AML-193 (cell line): ENCODE results near the gene PLCL1.
"Not testable (repeated sequence)": the region's sequence is repeated elsewhere in the genome, so short reads cannot be mapped to it uniquely, and the experiment has no call there.

Source experiments
- DNase-seq, 2 experiments: peaks; one replicate each; lab custom pipeline; 2025; lab: John Stamatoyannopoulos, UW

PLCL1 gene

DNA sequence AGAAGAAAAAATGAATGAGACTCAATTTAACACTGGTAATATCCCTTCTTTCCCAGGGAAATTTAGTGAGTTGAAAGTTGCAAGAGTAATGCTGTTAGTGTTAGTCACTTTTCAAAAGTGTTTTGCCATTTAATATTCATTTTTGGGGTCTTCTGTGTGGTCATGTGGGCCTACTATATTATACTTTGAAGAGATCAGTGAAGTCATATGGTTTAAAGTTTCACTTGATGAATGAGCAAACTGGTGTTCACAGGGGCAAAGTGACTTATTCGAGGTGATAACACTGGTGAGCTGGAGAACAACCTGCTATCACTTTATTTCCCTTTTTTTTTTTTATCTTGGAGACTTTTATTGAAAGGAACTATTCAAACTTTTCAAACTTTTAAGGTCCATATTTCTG is 196.0 kb downstream of the PLCL1 start:
- DNase-seq, result no peak

GRCh38 chr2:198004173-198004572 is 199.8 kb downstream of the PLCL1 start:
- no peak for DNase-seq

- no peak for DNase-seq
Observed at GRCh38 chr2:198004921-198005829, 200.8 kb downstream of the PLCL1 start.

- no peak for DNase-seq
Observed at GRCh38 chr2:198006733-198007132, 202.3 kb downstream of the PLCL1 start.

DNA sequence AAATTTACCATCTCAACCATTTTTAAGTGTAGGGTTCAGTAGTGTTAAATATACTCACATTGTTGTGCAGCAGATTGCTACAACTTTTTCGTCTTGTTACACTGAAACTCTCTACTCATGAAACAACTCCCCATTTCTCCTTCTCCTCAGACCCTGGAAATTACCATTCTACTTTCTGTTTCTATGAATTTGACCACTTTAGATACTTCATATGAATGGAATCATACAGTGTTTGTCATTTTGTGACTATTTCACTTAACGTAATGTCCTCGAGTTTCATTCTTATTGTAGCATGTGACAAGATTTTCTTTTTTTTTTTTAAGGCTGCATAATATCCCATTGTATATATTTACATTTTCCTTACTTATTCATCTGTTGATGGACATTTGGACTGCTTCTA is 203.8 kb downstream of the PLCL1 start:
- no peak for DNase-seq

DNA sequence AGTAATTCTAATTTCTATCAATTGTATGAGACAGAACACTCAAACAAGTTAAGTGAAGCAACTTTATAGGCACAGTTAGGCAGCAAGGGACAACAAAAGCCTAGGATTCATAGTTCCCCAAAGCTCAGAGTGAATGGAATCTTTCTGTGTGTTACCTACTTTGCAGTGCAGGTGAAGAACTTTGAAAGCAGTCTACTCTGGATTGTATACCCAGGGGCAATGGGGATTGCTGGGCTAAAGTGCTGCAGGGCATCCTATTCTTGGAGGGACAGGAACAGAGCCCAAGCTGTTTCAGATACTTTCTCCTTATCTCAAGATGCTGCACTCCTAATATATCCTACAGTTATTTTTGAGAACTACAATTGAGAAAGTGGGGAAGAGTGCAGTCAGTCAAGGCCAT is 207.6 kb downstream of the PLCL1 start:
- DNase-seq, result no peak

GRCh38 chr2:198016243-198016642 is 211.8 kb downstream of the PLCL1 start:
- DNase-seq, result no peak

DNA sequence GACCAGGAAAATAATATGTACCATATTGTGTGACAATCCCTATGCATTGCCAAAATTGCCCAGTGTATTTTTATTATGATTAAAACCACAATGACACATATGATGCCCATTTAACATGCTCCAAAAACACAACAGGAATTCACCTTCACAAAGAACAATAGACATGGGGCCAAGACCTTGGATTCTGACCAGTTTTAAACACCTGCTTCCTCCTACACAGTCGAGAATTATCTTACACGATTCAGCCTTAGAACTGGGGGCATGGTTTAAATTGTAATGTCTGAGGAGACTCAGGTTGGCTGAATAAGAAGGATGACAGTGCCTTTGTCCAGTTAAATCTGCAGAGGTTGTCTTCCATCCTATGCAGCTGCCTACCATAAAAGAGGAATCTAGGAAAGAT is 212.7 kb downstream of the PLCL1 start:
- no peak for DNase-seq

GRCh38 chr2:198028955-198029354 is 224.6 kb downstream of the PLCL1 start:
- DNase-seq, result no peak

DNA sequence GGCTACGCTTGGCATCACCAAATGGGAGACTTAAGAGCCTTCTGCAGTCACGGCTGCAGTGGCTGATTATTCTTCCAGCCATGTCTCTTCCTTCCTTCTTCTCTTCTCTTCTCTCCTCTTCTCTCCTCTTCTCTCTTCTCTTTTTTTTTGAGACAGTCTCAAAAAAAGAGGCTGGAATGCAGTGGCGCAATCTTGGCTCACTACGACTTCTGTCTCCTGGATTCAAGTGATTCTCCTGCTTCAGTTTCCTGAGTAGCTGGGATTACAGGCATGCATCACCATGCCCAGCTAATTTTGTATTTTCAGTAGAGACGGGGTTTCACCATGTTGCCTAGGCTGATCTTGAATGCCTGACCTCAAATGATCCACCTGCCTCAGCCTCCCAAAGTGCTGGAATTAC is 225.2 kb downstream of the PLCL1 start:
- not testable (repeated sequence) for DNase-seq

GRCh38 chr2:198033626-198034025 is 229.2 kb downstream of the PLCL1 start:
- no peak for DNase-seq

DNA sequence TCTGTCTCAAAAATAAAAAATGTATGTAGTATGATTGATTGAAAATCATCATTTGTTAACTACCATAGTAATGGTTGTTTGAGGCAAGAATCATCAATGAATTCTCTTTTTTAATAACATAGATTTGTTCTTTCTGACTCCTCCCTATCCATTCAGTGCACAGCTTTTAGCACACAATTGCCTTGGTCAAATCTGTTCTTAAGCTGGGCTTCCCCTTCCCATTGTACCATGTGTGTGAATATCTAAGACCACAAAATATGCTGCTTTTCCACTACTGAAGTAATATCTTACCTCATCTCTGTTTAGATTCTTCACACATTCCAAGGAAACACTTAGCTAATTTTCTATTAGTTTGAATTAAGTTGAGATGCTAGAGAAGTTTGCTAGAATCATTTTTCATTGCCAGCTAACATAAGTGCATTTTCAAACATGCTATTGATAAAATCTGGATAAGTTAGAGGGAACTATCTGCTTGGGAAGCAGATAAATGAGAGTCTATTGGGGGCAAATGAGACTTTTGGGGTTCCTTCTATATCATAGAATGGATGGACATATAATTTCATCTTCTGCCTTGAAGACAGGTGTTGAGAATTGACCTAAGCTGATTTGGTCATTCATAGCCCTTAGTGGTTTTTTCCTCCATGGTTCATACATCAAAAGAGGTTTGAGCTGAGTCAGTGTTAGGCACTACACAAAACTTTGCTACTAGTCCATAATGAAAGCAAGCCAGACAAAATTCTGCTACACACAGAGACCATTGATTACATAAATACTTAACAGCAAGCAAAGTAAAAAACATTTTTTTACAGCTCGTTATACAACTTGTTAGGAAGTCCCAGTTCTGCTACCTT is 231.9 kb downstream of the PLCL1 start:
- no peak for DNase-seq

DNA sequence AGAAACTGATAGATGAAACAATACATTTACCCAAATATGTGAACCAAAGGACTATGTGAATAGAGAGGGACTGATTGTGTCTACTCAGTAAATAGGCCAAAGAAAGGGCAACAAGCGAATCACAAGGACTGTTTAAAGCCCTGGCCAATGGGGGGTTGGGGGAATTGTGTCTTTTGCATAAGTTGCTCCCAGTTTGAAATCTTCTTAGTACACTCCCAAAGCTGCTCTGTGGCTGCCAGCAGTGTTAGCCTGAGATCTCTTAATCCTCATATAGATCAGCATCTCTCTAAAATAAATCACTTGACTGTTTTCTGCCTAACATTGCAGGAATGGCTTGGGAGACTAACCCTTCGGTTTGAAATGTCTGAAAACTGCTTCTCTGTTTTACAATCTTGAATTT is 236.4 kb downstream of the PLCL1 start:
- DNase-seq, result no peak

DNA sequence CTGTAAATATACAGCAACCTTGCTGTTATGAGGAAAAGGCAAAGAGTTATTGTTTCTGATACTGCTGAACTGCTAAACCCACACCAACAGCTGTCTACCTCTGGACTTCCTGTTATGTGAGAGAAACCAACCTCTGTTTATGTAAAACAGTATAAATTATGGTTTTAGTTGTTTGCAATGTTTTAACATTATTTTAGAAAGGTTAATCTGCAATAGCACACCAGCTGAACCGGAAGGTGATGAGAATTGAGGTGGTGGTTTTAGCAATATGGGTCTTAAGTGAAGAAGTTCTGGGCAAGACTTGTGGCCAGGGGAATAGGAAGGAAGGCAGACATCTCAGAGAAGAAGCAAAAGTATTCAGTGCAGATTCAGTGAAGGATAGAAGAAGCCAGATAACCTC is 237.8 kb downstream of the PLCL1 start:
- no peak for DNase-seq

DNA sequence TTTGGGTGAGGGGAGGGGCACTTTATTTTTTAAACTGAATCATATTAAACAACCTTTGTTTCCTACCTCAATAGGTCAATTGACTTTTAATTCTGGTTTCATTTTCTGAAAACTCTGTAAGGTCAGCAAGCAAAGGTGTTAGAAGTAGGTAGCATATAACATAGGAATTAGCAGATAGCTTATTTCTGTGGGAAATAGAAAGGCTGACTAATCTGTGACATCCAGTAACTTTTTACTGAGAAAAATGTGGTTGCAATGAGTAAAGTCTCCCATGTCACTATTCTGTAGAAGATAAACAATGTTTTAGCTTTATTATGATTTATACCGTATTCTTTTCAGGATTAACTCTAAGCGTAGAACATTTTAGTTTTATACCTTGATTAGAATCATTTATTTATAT is 240.4 kb downstream of the PLCL1 start:
- no peak for DNase-seq

GRCh38 chr2:198045227-198045626 is 240.8 kb downstream of the PLCL1 start:
- no peak for DNase-seq

- DNase-seq, result no peak
Observed at GRCh38 chr2:198052741-198053140, 248.3 kb downstream of the PLCL1 start.

- no peak for DNase-seq
Observed at GRCh38 chr2:198053148-198053547, 248.8 kb downstream of the PLCL1 start.

- DNase-seq, result no peak
Observed at GRCh38 chr2:198053776-198054175, 249.4 kb downstream of the PLCL1 start.

DNA sequence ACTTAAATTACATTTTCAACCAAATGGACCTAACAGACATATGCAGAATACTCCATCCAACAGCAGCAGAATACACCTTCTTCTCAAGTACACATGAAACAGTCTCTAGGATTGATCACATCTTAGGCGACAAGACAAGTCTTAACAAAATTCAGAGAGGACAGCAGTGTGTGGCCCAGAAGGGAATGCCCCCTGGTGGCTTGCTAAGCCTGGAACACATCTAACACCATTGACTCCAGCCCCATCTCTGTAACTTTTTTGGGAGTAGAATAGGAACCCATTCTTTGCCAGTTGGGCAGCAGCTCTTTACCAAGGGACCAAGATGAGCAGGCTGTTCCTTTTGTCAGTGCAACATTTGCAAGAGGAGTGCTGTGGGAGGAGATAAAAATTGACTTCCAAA is 249.9 kb downstream of the PLCL1 start:
- DNase-seq, result peak; percentile 13 to 25

DNA sequence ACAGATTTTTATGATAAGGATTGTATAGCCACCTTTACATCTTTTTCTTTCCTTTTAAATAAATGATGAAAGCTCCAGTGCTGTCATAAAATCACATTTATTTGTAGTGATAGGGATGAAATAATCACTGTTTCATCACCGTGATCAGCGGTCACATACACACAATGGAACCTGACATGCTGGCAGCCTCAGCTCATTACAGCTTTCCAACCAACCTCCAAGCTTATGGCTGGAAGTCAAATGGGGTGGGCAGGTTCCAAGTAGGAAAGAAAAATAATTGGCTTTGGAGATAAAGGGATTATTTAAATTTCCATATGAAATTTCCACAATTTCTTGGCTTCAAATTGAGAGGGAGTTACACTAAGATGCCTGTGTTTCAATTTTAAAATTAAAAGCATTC is 251.3 kb downstream of the PLCL1 start:
- no peak for DNase-seq

DNA sequence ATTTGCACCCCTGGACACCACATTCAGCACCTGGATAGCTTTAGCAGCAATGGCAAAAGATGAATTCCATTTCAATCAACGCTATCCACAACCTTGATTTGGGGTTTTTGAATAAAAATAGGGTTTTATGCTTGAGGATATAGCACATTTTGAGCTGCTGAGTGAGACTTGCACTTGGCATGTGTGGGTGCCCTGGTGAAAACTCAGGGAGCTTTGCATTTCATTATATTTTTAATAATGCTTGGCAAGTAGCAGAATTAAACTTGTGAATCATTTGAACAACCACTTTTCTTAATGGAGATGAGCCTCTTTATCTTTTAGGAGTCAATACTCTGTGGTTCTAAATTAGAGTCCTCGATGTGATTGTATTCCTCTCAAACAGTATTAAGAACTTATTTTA is 252.4 kb downstream of the PLCL1 start:
- DNase-seq, result no peak

- DNase-seq, result no peak
Observed at GRCh38 chr2:198059800-198060199, 255.4 kb downstream of the PLCL1 start.
